GM06990 (cell line): ENCODE results near the gene MYOG.

Experiments used
- DNase-seq: peaks from one replicate; pipeline ENCODE4 v3.0.0-alpha.2; 2011; ENCODE audit not compliant: insufficient read length; ENCODE audit errors: extremely low read depth
- H3K27me3 ChIP-seq: replicated peaks from 2 replicates; pipeline ENCODE4 v1.6.0; 2011; ENCODE audit warnings: low read length; ENCODE audit not compliant: control insufficient read depth, insufficient read depth
- H3K36me3 ChIP-seq: 2 replicates; pipeline ENCODE4 v1.5.1; 2011; ENCODE audit warnings: low read length; ENCODE audit not compliant: control insufficient read depth, insufficient read depth
- H3K4me3 ChIP-seq: replicated peaks from 2 replicates; pipeline ENCODE4 v1.5.1; 2011; ENCODE audit warnings: low read depth, mild to moderate bottlenecking, control low read depth, low read length
- TF ChIP-seq, protein P1 (sequence below): IDR thresholded peaks from 2 replicates; pipeline ENCODE4 v1.5.1; 2011; ENCODE audit warnings: low read length, control low read depth, mild to moderate bottlenecking, inconsistent platforms; ENCODE audit not compliant: insufficient read depth, poor library complexity, severe bottlenecking

MYOG gene

GRCh38 chr1:203078478-203078877 lies 7.3 kb downstream of the MYOG start:
- TF ChIP-seq, protein P1, sequence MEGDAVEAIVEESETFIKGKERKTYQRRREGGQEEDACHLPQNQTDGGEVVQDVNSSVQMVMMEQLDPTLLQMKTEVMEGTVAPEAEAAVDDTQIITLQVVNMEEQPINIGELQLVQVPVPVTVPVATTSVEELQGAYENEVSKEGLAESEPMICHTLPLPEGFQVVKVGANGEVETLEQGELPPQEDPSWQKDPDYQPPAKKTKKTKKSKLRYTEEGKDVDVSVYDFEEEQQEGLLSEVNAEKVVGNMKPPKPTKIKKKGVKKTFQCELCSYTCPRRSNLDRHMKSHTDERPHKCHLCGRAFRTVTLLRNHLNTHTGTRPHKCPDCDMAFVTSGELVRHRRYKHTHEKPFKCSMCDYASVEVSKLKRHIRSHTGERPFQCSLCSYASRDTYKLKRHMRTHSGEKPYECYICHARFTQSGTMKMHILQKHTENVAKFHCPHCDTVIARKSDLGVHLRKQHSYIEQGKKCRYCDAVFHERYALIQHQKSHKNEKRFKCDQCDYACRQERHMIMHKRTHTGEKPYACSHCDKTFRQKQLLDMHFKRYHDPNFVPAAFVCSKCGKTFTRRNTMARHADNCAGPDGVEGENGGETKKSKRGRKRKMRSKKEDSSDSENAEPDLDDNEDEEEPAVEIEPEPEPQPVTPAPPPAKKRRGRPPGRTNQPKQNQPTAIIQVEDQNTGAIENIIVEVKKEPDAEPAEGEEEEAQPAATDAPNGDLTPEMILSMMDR = no peak
- H3K4me3 ChIP-seq = no peak overlapping the region
- peaks cover 3% of the 10 kb centered on the region for H3K27me3 ChIP-seq
- DNase-seq = no peak
- no peaks in the 10 kb centered on the region for H3K36me3 ChIP-seq

GRCh38 chr1:203077956-203078355 lies 7.9 kb downstream of the MYOG start:
- no peak overlapping the region for H3K4me3 ChIP-seq
- H3K27me3 ChIP-seq = peaks cover 3% of the 10 kb centered on the region
- TF ChIP-seq, protein P1 = no peak

GRCh38 chr1:203077367-203077766 lies 8.4 kb downstream of the MYOG start:
- Histone ChIP-seq H3K36me3 (no peaks in the 10 kb centered on the region), H3K27me3 (peaks cover 3% of the 10 kb centered on the region), H3K4me3 (no peak overlapping the region)
- TF ChIP-seq, protein P1 = no peak
- no peak for DNase-seq

More at GRCh38 chr1:203077956-203078355, 7.9 kb downstream of the MYOG start:
- no peaks in the 10 kb centered on the region for H3K36me3 ChIP-seq
- DNase-seq = no peak

DNA sequence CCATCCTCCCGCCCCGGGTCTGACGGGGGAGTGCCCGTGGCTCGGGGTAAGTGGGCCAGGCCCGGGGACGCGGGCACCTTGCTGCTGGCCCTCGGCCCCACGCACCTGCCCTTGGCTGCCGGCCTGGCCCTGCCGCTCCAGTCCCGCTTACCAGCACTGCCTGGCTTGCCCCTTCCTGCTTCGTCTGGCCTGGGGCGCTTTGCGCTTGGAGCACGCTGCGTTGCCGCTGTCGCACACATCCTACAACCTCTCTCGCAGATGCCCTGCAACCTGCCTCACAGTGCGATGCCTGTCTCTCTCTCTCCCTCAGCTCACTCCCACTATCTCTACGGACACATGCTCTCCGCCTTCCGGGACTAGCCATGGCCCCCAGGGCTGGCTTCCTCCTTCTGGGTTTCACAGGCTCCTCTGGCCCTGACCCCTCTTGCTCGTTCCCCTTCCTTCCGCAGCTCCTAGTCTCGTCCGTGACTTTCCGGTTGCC lies 9.7 kb downstream of the MYOG start:
- H3K36me3 ChIP-seq = no peaks in the 10 kb centered on the region
- H3K27me3 ChIP-seq = peaks cover 3% of the 10 kb centered on the region
- TF ChIP-seq, protein P1 = no peak
- DNase-seq = no peak
- H3K4me3 ChIP-seq = no peak overlapping the region

DNA sequence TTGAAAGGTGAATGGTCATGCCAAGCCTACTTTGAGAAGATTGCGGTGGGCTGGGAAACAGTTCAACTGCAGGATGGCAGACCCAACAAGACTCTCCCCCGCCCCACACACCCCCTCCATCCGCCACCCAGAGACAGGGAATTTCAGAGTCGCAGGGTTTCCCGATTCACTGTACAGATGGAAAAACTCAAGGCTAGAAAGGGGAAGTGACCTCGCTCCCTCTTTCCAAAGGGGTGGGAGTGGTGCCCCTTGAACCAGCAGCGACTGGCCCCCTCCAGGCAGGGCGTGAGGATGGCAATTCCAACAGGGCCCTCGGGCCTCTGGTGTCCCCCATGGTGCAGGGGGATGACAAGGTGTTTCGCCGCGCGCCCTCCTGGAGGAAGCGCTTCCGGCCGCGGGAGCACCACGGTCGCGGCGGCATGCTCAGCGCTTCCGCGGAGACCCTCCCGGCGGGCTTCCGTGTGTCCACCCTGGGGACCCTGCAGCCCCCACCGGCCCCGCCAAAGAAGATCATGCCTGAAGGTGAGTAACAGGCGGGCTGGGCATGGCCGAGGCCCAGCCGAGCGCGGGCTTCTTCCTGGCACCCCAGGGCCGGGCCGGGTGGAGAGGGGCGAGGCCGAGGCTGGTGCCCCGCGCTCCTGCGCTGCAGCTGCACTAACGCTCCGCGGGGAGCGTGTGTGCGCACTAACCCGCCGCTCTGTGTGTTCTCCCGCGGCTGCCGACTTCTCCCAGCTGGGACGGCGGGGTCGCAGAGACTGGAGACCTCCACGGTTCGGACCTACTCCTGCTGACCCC lies 10.4 kb downstream of the MYOG start:
- H3K4me3 ChIP-seq = no peak overlapping the region

More for the DNA sequence above, 10.4 kb downstream of the MYOG start:
- no peak for DNase-seq
- TF ChIP-seq, protein P1 = no peak
- no peaks in the 10 kb centered on the region for H3K36me3 ChIP-seq
- H3K27me3 ChIP-seq = peaks cover 3% of the 10 kb centered on the region
